ENCODE data around the gene TFF1.
"Not testable (repeated sequence)": the region's sequence is repeated elsewhere in the genome, so short reads cannot be mapped to it uniquely, and the experiment has no call there.

Gene TFF1

GRCh38 chr21:42411891-42412635 is 45.7 kb upstream of the TFF1 start:
- Histone ChIP-seq H3K27me3 (ENCODE audit: insufficient read depth, low read length, poor library complexity) (no peaks in the 10 kb centered on the region), H3K27ac (ENCODE audit: low read length) (peak overlapping the region; percentile 34; the same call in 1 of the 2 replicates), H3K36me3 (ENCODE audit: insufficient read depth, low read length) (peaks cover 97% of the 10 kb centered on the region), H3K9me3 (ENCODE audit: insufficient read depth, low read length, severe bottlenecking) (no peaks in the 10 kb centered on the region), H2AFZ (ENCODE audit: low read depth, low read length) (no peak overlapping the region), H3K9ac (ENCODE audit: low read depth, low read length) (no peak overlapping the region), H3K4me2 (ENCODE audit: insufficient read depth, low read length) (no peak overlapping the region), H4K20me1 (ENCODE audit: insufficient read depth, low read length) (peaks cover 16% of the 10 kb centered on the region; the same call in 1 of the 2 replicates), H3K4me1 (ENCODE audit: insufficient read depth, low read length) (peaks cover 28% of the 10 kb centered on the region), H3K4me3 (ENCODE audit: low read depth in 1 of 2, low read length in 2 of 2) (no peak overlapping the region), H3K79me2 (ENCODE audit: insufficient read depth, low read length) (peaks cover 69% of the 10 kb centered on the region)
- ATAC-seq (ENCODE audit: insufficient read depth, low read depth) (no peak), DNase-seq (no peak)
- TF ChIP-seq CTCF (IDR thresholded peaks at IDR 0.05; ENCODE audit: borderline replicate concordance, extremely low read depth, low read length, poor library complexity, severe bottlenecking), result no peak
- no peak for TF ChIP-seq EZH2 (IDR thresholded peaks at IDR 0.05; ENCODE audit: borderline replicate concordance, low read depth, low read length, severe bottlenecking)

GRCh38 chr21:42411197-42411869 is 45.0 kb upstream of the TFF1 start:
- H3K9me3 ChIP-seq (ENCODE audit: insufficient read depth, low read length, severe bottlenecking), result no peaks in the 10 kb centered on the region
- H3K27me3 ChIP-seq (ENCODE audit: insufficient read depth, low read length, poor library complexity), result no peaks in the 10 kb centered on the region
- no peak overlapping the region for H3K4me3 ChIP-seq (ENCODE audit: low read depth in 1 of 2, low read length in 2 of 2)
- DNase-seq (peak; percentile 52), ATAC-seq (ENCODE audit: insufficient read depth, low read depth) (peak; percentile 66)
- H3K79me2 ChIP-seq (ENCODE audit: insufficient read depth, low read length), result peaks cover 76% of the 10 kb centered on the region
- H3K27ac ChIP-seq (ENCODE audit: low read length), result peak overlapping the region; percentile 34
- H2AFZ ChIP-seq (ENCODE audit: low read depth, low read length), result no peak overlapping the region
- peaks cover 36% of the 10 kb centered on the region for H3K4me1 ChIP-seq (ENCODE audit: insufficient read depth, low read length)
- H4K20me1 ChIP-seq (ENCODE audit: insufficient read depth, low read length), result peaks cover 16% of the 10 kb centered on the region; the same call in 1 of the 2 replicates
- H3K36me3 ChIP-seq (ENCODE audit: insufficient read depth, low read length), result peaks cover 96% of the 10 kb centered on the region
- no peak for TF ChIP-seq EZH2 (IDR thresholded peaks at IDR 0.05; ENCODE audit: borderline replicate concordance, low read depth, low read length, severe bottlenecking)
- peak; percentile 49 for TF ChIP-seq CTCF (IDR thresholded peaks at IDR 0.05; ENCODE audit: borderline replicate concordance, extremely low read depth, low read length, poor library complexity, severe bottlenecking)
- no peak overlapping the region for H3K4me2 ChIP-seq (ENCODE audit: insufficient read depth, low read length)
- no peak overlapping the region for H3K9ac ChIP-seq (ENCODE audit: low read depth, low read length)

GRCh38 chr21:42409366-42409765 is 43.0 kb upstream of the TFF1 start:
- Histone ChIP-seq H3K9me3 (ENCODE audit: insufficient read depth, low read length, severe bottlenecking) (no peaks in the 10 kb centered on the region), H3K4me2 (ENCODE audit: insufficient read depth, low read length) (no peak overlapping the region), H3K4me3 (ENCODE audit: low read depth in 1 of 2, low read length in 2 of 2) (no peak overlapping the region), H3K4me1 (ENCODE audit: insufficient read depth, low read length) (peaks cover 45% of the 10 kb centered on the region), H4K20me1 (ENCODE audit: insufficient read depth, low read length) (peaks cover 16% of the 10 kb centered on the region; the same call in 1 of the 2 replicates), H3K79me2 (ENCODE audit: insufficient read depth, low read length) (peaks cover 82% of the 10 kb centered on the region), H3K9ac (ENCODE audit: low read depth, low read length) (no peak overlapping the region), H3K36me3 (ENCODE audit: insufficient read depth, low read length) (peaks cover 77% of the 10 kb centered on the region), H2AFZ (ENCODE audit: low read depth, low read length) (no peak overlapping the region), H3K27ac (ENCODE audit: low read length) (peak overlapping the region; percentile 31; the same call in 1 of the 2 replicates), H3K27me3 (ENCODE audit: insufficient read depth, low read length, poor library complexity) (no peaks in the 10 kb centered on the region)
- no peak for ATAC-seq (ENCODE audit: insufficient read depth, low read depth)
- no peak for TF ChIP-seq EZH2 (IDR thresholded peaks at IDR 0.05; ENCODE audit: borderline replicate concordance, low read depth, low read length, severe bottlenecking)
- TF ChIP-seq CTCF (IDR thresholded peaks at IDR 0.05; ENCODE audit: borderline replicate concordance, extremely low read depth, low read length, poor library complexity, severe bottlenecking), result no peak
- DNase-seq, result no peak

- Histone ChIP-seq H3K36me3 (ENCODE audit: insufficient read depth, low read length) (peaks cover 70% of the 10 kb centered on the region), H4K20me1 (ENCODE audit: insufficient read depth, low read length) (peaks cover 16% of the 10 kb centered on the region; the same call in 1 of the 2 replicates), H3K4me1 (ENCODE audit: insufficient read depth, low read length) (peaks cover 50% of the 10 kb centered on the region), H3K79me2 (ENCODE audit: insufficient read depth, low read length) (peaks cover 88% of the 10 kb centered on the region), H3K27ac (ENCODE audit: low read length) (0 out of 2 replicates have a peak overlapping the region, but pooled peaks have one; percentile 2)
- not testable (repeated sequence) for H3K27me3 ChIP-seq (ENCODE audit: insufficient read depth, low read length, poor library complexity); ATAC-seq (ENCODE audit: insufficient read depth, low read depth); H3K9ac ChIP-seq (ENCODE audit: low read depth, low read length); DNase-seq; H2AFZ ChIP-seq (ENCODE audit: low read depth, low read length); H3K9me3 ChIP-seq (ENCODE audit: insufficient read depth, low read length, severe bottlenecking); H3K4me3 ChIP-seq (ENCODE audit: low read depth in 1 of 2, low read length in 2 of 2); H3K4me2 ChIP-seq (ENCODE audit: insufficient read depth, low read length)
Measured at GRCh38 chr21:42408718-42409117, 42.4 kb upstream of the TFF1 start.
